ENCODE data around the gene CLCN1. TPM values are rescaled to one million over a fixed set of nuclear protein-coding genes. Genes with fewer than 3 reads are reported as not detected.

Gene CLCN1
- total and polyA plus RNA-seq, 2 of the 4 experiments (the other 2 are of a cell fraction): not detected

GRCh38 chr7:143391462-143392404, 75.8 kb downstream of the CLCN1 start:
- Histone ChIP-seq H2BK15ac (ENCODE audit: low read depth, low read length) (no peak overlapping the region; the same call in 2 of the 3 replicates), H2BK20ac (ENCODE audit: low read depth, low read length) (no peak overlapping the region), H3K4ac (ENCODE audit: low read depth, low read length) (peak overlapping the region; percentile 72), H3K23ac (ENCODE audit: low read depth, low read length) (peak overlapping the region; percentile 57), H3K9me1 (ENCODE audit: insufficient read depth, low read length) (peaks cover 30% of the 10 kb centered on the region), H2BK5ac (ENCODE audit: low read depth, low read length, poor library complexity, severe bottlenecking) (peak overlapping the region; percentile 25), H4K8ac (ENCODE audit: low read depth in 2 of 2, low read length in 2 of 2) (peak overlapping the region in 1 of 2 experiments; percentile 44; a peak in 2 of 4 replicates), H3K56ac (ENCODE audit: extremely low read depth, insufficient read depth, low read length) (no peak overlapping the region), H2AK5ac (ENCODE audit: low read depth, low read length) (peak overlapping the region; percentile 39), H3K27me3 (ENCODE audit: control insufficient read depth, insufficient read depth, low read length) (no peaks in the 10 kb centered on the region), H2AFZ (replicated peaks; ENCODE audit: low read length, poor library complexity) (peak overlapping the region; percentile 21), H4K5ac (ENCODE audit: low read depth, low read length) (peak overlapping the region; percentile 13; the same call in 1 of the 2 replicates), H3K9ac (ENCODE audit: low read depth, low read length) (peak overlapping the region; percentile 5; the same call in 1 of the 2 replicates), H3K9me3 (ENCODE audit: control insufficient read depth, insufficient read depth, low read length) (no peaks in the 10 kb centered on the region), H3K4me3 (ENCODE audit: insufficient read depth, low read depth, low read length) (no peak overlapping the region), H3K36me3 (ENCODE audit: control insufficient read depth, insufficient read depth, low read length) (peaks cover 61% of the 10 kb centered on the region), H2BK120ac (ENCODE audit: low read depth, low read length) (no peak overlapping the region), H3K14ac (replicated peaks; ENCODE audit: low read depth, low read length) (peak overlapping the region; percentile 58), H3K18ac (ENCODE audit: low read depth, low read length) (peak overlapping the region; percentile 5; the same call in 1 of the 2 replicates), H3K27ac (ENCODE audit: insufficient read depth, low read length) (peak overlapping the region; percentile 45), H3K4me1 (ENCODE audit: control insufficient read depth, insufficient read depth, low read length) (peaks cover 42% of the 10 kb centered on the region), H4K20me1 (ENCODE audit: insufficient read depth, low read length) (peaks cover 75% of the 10 kb centered on the region), H4K91ac (ENCODE audit: insufficient read depth, low read depth, low read length) (peak overlapping the region; percentile 19; the same call in 1 of the 2 replicates), H3K79me1 (ENCODE audit: low read depth in 1 of 2, low read length in 2 of 2) (peaks cover 22 to 57% of the 10 kb centered on the region in 2 experiments; a peak in 3 of 4 replicates), H2AK9ac (replicated peaks; ENCODE audit: low read depth, low read length, poor library complexity) (peak overlapping the region; percentile 87), H3K4me2 (ENCODE audit: low read depth, low read length) (no peak overlapping the region)
- peak; percentile 16 for ATAC-seq (ENCODE audit: low read depth)
- POLR2A ChIA-PET (ENCODE audit: unreplicated experiment): interaction anchor here (0.5 to 0.7 kb wide), 3 partner anchors 49 to 126 kb away, joined by 5 to 7 read pairs (median 7); no protein-coding TSS in a partner anchor
- intact Hi-C loops (cut with micrococcal nuclease): loop anchor here (5.0 kb wide), 1 partner anchor 101 kb away; no protein-coding TSS in a partner anchor
- CTCF ChIA-PET: interaction anchor here (0.8 kb wide), 1 partner anchor 13 kb away, joined by 4 read pairs; no protein-coding TSS in a partner anchor
- 64% methylated on average over 6 of the region's 24 CpGs; no CpG with 5 or more reads in 1 of the 2 experiments for WGBS, 2 experiments (ENCODE audit: extremely low coverage in 2 of 2, insufficient read length in 1 of 2)
- no peak for TF ChIP-seq BHLHE40 (IDR thresholded peaks at IDR 0.05; ENCODE audit: low read depth, low read length)
- TF ChIP-seq MAFK (IDR thresholded peaks at IDR 0.05; ENCODE audit: low read depth, low read length): no peak
- TF ChIP-seq CHD1 (IDR thresholded peaks at IDR 0.05; ENCODE audit: low read depth, low read length): no peak
- TF ChIP-seq MXI1 (IDR thresholded peaks at IDR 0.05; ENCODE audit: borderline replicate concordance, low read depth, low read length): 0 out of 2 replicates have a peak, but pooled peaks have one; percentile 6
- no peak for TF ChIP-seq NFE2L2 (IDR thresholded peaks at IDR 0.05; ENCODE audit: low read depth, low read length)
- no peak for TF ChIP-seq ELK1 (IDR thresholded peaks at IDR 0.05; ENCODE audit: borderline replicate concordance, low read depth, low read length)
- dilution Hi-C loops (cut with HindIII; ENCODE audit: low sequenced_read_pairs, unreplicated experiment): no loop called here
- in situ Hi-C loops (cut with MboI; ENCODE audit: low sequenced_read_pairs): no loop called here
- BruUV-seq (replicated peaks): no TSS peak
- peak; percentile 85 for DNase-seq

Measured in IMR-90 (cell line).